Hepatocyte (in vitro differentiated cells): ENCODE measurements around the gene WNT11. TPM values are rescaled to one million over a fixed set of nuclear protein-coding genes. Genes with fewer than 3 reads are reported as not detected.

Experiments used
- DNase-seq: peaks from one replicate; pipeline ENCODE4 v3.0.0-alpha.2; 2016; ENCODE audit warnings: low spot score
- H2AFZ ChIP-seq: fragments of 200-600 bp; sonication (generic); 2 replicates; pipeline ENCODE4 v1.6.0; 2016; ENCODE audit warnings: antibody characterized with exemption, mild to moderate bottlenecking
- H3K27ac ChIP-seq: fragments of 200-600 bp; sonication (generic); 2 replicates; pipeline ENCODE4 v1.5.1; 2016; ENCODE audit warnings: mild to moderate bottlenecking
- H3K27me3 ChIP-seq: fragments of 200-600 bp; sonication (generic); 2 replicates; pipeline ENCODE4 v1.6.1; 2016
- H3K36me3 ChIP-seq: fragments of 200-600 bp; sonication (generic); replicated peaks from 2 replicates; pipeline ENCODE4 v1.5.1; 2016; ENCODE audit warnings: low read depth; ENCODE audit not compliant: insufficient read depth
- H3K4me1 ChIP-seq: fragments of 200-600 bp; sonication (generic); 2 replicates; pipeline ENCODE4 v1.5.1; 2016; ENCODE audit warnings: mild to moderate bottlenecking, moderate library complexity; ENCODE audit not compliant: insufficient read depth
- H3K4me2 ChIP-seq: fragments of 200-600 bp; sonication (generic); 2 replicates; pipeline ENCODE4 v1.6.0; 2016
- H3K4me3 ChIP-seq: fragments of 200-600 bp; sonication (generic); 2 replicates; pipeline ENCODE4 v1.5.1; 2016; ENCODE audit warnings: mild to moderate bottlenecking
- H3K79me2 ChIP-seq: fragments of 200-600 bp; sonication (generic); 2 replicates; pipeline ENCODE4 v1.6.0; 2017; ENCODE audit warnings: mild to moderate bottlenecking
- H3K9me2 ChIP-seq: fragments of 200-600 bp; sonication (generic); replicated peaks from 2 replicates; pipeline ENCODE4 v1.6.0; 2017; ENCODE audit warnings: mild to moderate bottlenecking; ENCODE audit not compliant: insufficient read depth
- H3K9me3 ChIP-seq: fragments of 200-600 bp; sonication (generic); 2 replicates; pipeline ENCODE4 v1.5.1; 2016; ENCODE audit warnings: low read depth, mild to moderate bottlenecking
- H4K20me1 ChIP-seq: fragments of 200-600 bp; sonication (generic); 2 replicates; pipeline ENCODE4 v1.6.0; 2016; ENCODE audit warnings: mild to moderate bottlenecking; ENCODE audit not compliant: insufficient read depth, poor library complexity, severe bottlenecking
- CTCF ChIP-seq: fragments of 200-600 bp; sonication (generic); IDR thresholded peaks from 2 replicates; pipeline ENCODE4 v1.5.1; 2016; ENCODE audit warnings: antibody characterized with exemption, mild to moderate bottlenecking; ENCODE audit not compliant: poor library complexity
- EZH2 ChIP-seq: fragments of 200-600 bp; sonication (generic); IDR thresholded peaks from 2 replicates; pipeline ENCODE4 v1.6.1; 2016; ENCODE audit warnings: antibody characterized with exemption, mild to moderate bottlenecking, borderline replicate concordance
- EZH2phosphoT487 ChIP-seq: fragments of 200-600 bp; sonication (generic); IDR thresholded peaks from one replicate; pipeline ENCODE4 v1.6.1; 2018; ENCODE audit warnings: antibody characterized with exemption, mild to moderate bottlenecking, low read depth, moderate library complexity; ENCODE audit not compliant: unreplicated experiment, severe bottlenecking
- WGBS: methylation state at CpG from one replicate; pipeline ENCODE4 v1.1.6; 2016; ENCODE audit warnings: low lambda C conversion rate; ENCODE audit errors: missing lambda C conversion rate; 5-methylcytosine and 5-hydroxymethylcytosine counted together
- polyA plus RNA-seq: library from polyadenylated mRNA; unstranded; fragments of >200 nt; fragmentation: Nextera tagmentation; extraction: Ambion mirVana; gene quantifications from 2 replicates; pipeline ENCODE4 v1.2.1, GENCODE V29; 2016
- total RNA-seq: library from RNA; depleted of rRNA; stranded (reverse); fragments of >200 nt; gene quantifications from 2 replicates; pipeline ENCODE4 v1.2.3, GENCODE V29; 2014

Gene WNT11
- total and polyA plus RNA-seq, 2 experiments from 2014 or later: 16.4 to 19.1 TPM

- WGBS: 85% methylated on average over 15 of the region's 15 CpGs
- no peaks in the 10 kb centered on the region for H3K9me2 ChIP-seq
- H4K20me1 ChIP-seq: no peaks in the 10 kb centered on the region
- no peaks in the 10 kb centered on the region for H3K36me3 ChIP-seq
- no peaks in the 10 kb centered on the region for H3K9me3 ChIP-seq
- H2AFZ ChIP-seq: no peak overlapping the region
- H3K4me2 ChIP-seq: peak overlapping the region; percentile 60
- H3K4me3 ChIP-seq: no peak overlapping the region
- H3K79me2 ChIP-seq: no peaks in the 10 kb centered on the region
- H3K4me1 ChIP-seq: peaks cover 28% of the 10 kb centered on the region
- no peaks in the 10 kb centered on the region for H3K27me3 ChIP-seq
- no peak for DNase-seq
- peak overlapping the region; percentile 28 for H3K27ac ChIP-seq
- TF ChIP-seq CTCF (no peak), EZH2 (no peak), EZH2phosphoT487 (no peak)
These were observed 43.7 kb downstream of the WNT11 start for GRCh38 chr11:76162336-76163288.

GRCh38 chr11:76161261-76161961, 44.9 kb downstream of the WNT11 start:
- peak; percentile 66 for DNase-seq
- WGBS: 38% methylated on average over 13 of the region's 24 CpGs
- no peak overlapping the region for H2AFZ ChIP-seq

GRCh38 chr11:76160856-76161255, 45.4 kb downstream of the WNT11 start:
- WGBS: 88% methylated on average over 8 of the region's 8 CpGs
- H3K4me1 ChIP-seq: peaks cover 37% of the 10 kb centered on the region
- H3K9me2 ChIP-seq: no peaks in the 10 kb centered on the region
- H3K4me3 ChIP-seq: no peak overlapping the region
- H3K36me3 ChIP-seq: no peaks in the 10 kb centered on the region
- DNase-seq: no peak
- H4K20me1 ChIP-seq: no peaks in the 10 kb centered on the region
- H3K4me2 ChIP-seq: peak overlapping the region; percentile 60
- no peak for TF ChIP-seq EZH2
- TF ChIP-seq CTCF: no peak
- no peak for TF ChIP-seq EZH2phosphoT487
- no peaks in the 10 kb centered on the region for H3K79me2 ChIP-seq
- H3K27me3 ChIP-seq: no peaks in the 10 kb centered on the region
- no peak overlapping the region for H3K27ac ChIP-seq
- H2AFZ ChIP-seq: no peak overlapping the region
- H3K9me3 ChIP-seq: no peaks in the 10 kb centered on the region

More at GRCh38 chr11:76161261-76161961, 44.9 kb downstream of the WNT11 start:
- H3K9me2 ChIP-seq: no peaks in the 10 kb centered on the region
- TF ChIP-seq EZH2 (no peak), EZH2phosphoT487 (no peak), CTCF (no peak)
- H3K79me2 ChIP-seq: no peaks in the 10 kb centered on the region
- H3K4me2 ChIP-seq: peak overlapping the region; percentile 60
- peak overlapping the region; percentile 28 for H3K27ac ChIP-seq
- no peaks in the 10 kb centered on the region for H3K27me3 ChIP-seq
- H3K4me1 ChIP-seq: peaks cover 37% of the 10 kb centered on the region
- no peak overlapping the region for H3K4me3 ChIP-seq
- no peaks in the 10 kb centered on the region for H3K36me3 ChIP-seq
- no peaks in the 10 kb centered on the region for H3K9me3 ChIP-seq
- H4K20me1 ChIP-seq: no peaks in the 10 kb centered on the region
